ENCODE results near the gene STAT2. TPM values are rescaled to one million over a fixed set of nuclear protein-coding genes. Genes with fewer than 3 reads are reported as not detected.

Gene STAT2
- total RNA-seq, 5 donors from 2014 or later (not counting 1 experiment from before 2014, with no cell fraction given), result 117 to 187 (median 162) TPM

DNA sequence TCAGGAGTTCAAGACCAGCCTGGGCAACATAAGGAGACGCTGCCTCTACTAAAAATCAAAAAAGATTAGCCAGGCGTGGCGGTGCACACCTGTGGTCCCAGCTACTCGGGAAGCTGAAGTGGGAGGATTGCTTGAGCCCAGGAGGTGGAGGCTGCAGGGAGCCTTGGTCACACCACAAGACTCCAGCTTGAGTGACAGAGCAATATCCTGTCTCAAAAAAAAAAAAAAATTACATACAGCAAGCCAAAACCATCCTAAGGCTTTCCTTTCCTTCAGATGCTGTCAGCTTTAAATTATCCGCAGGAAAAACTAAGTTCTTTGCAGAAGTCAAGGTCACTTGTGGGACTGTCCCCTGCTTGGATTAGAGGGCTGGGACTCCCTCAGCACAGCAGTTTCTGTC is 61.1 kb downstream of the STAT2 start:
- Mint-ChIP-seq H3K4me1 (peaks cover 59 to 66% (median 63%) of the 10 kb centered on the region in 3 donors), H3K27ac (peak overlapping the region; percentile 92 to 94)
- DNase-seq, result peak in 1 of 35 experiments; percentile 14

GRCh38 chr12:56297400-56297799 is 62.5 kb downstream of the STAT2 start:
- H3K27ac Mint-ChIP-seq, result peak overlapping the region; percentile 49 to 80
- Histone ChIP-seq H3K4me1 (ENCODE audit: control insufficient read depth in 1 of 2, extremely low read depth in 1 of 2, insufficient read depth in 2 of 2, low read length in 2 of 2) (peaks cover 17 to 56% of the 10 kb centered on the region in 2 experiments), H3K4me3 (ENCODE audit: control insufficient read depth in 1 of 2, extremely low read depth in 1 of 2, low read length in 1 of 2) (no peak overlapping the region), H3K9me3 (no peaks in the 10 kb centered on the region), H3K27me3 (replicated peaks in 1 of 2; ENCODE audit: control insufficient read depth in 2 of 2, extremely low read depth in 1 of 2, insufficient read depth in 2 of 2, low read length in 1 of 2) (no peaks in the 10 kb centered on the region), H3K36me3 (ENCODE audit: control insufficient read depth in 2 of 2, extremely low read depth in 1 of 2, insufficient read depth in 1 of 2, low read length in 1 of 2) (peaks cover 3 to 6% of the 10 kb centered on the region in 2 donors), H3K27ac (ENCODE audit: low read length) (no peak overlapping the region)
- ChIA-PET POLR2A (interaction anchor here in 1 of 2 donors (0.5 kb wide), 1 partner anchor 33 kb away, joined by 6 read pairs; no protein-coding TSS in a partner anchor), CTCF (interaction anchor here in 1 of 2 donors (0.9 to 1.2 kb wide), 2 partner anchors 75 to 179 kb away, joined by 3 read pairs; partner anchors contain the start of genes RNF41 and ZC3H10)
- H3K27me3 Mint-ChIP-seq, result no peaks in the 10 kb centered on the region
- ATAC-seq (replicated peaks in 1 of 4), result no peak
- H3K36me3 Mint-ChIP-seq, result peaks cover 20% of the 10 kb centered on the region
- H3K4me1 Mint-ChIP-seq, result peaks cover 64 to 72% (median 69%) of the 10 kb centered on the region in 3 donors
- no peaks in the 10 kb centered on the region for H3K9me3 Mint-ChIP-seq
- H3K4me3 Mint-ChIP-seq, result peak overlapping the region in 1 of 3 donors; percentile 91
- WGBS (ENCODE audit: insufficient coverage), result 95% methylated on average over 3 of the region's 8 CpGs
- no peak for DNase-seq

More for the DNA sequence above, 61.1 kb downstream of the STAT2 start:
- Mint-ChIP-seq H3K4me3 (peak overlapping the region; percentile 91 to 94 (median 92)), H3K9me3 (no peaks in the 10 kb centered on the region), H3K36me3 (peaks cover 17% of the 10 kb centered on the region), H3K27me3 (no peaks in the 10 kb centered on the region)
- no peak for ATAC-seq (replicated peaks in 1 of 4)
- H3K4me3 ChIP-seq (ENCODE audit: control insufficient read depth in 1 of 2, extremely low read depth in 1 of 2, low read length in 1 of 2), result peak overlapping the region; percentile 78 to 83
- H3K4me1 ChIP-seq (ENCODE audit: control insufficient read depth in 1 of 2, extremely low read depth in 1 of 2, insufficient read depth in 2 of 2, low read length in 2 of 2), result peaks cover 17 to 62% of the 10 kb centered on the region in 2 experiments
- 83% methylated on average over 1 of the region's 5 CpGs for WGBS (ENCODE audit: insufficient coverage)
- POLR2A ChIA-PET, result interaction anchor here (0.7 to 1.0 kb wide), 2 partner anchors 32 to 61 kb away, joined by 3 to 6 read pairs; partner anchors contain the start of gene STAT2 (in 1 of the 2)
- H3K27me3 ChIP-seq (replicated peaks in 1 of 2; ENCODE audit: control insufficient read depth in 2 of 2, extremely low read depth in 1 of 2, insufficient read depth in 2 of 2, low read length in 1 of 2), result no peaks in the 10 kb centered on the region
- CTCF ChIA-PET, result interaction anchor here (0.5 to 1.7 kb wide), 7 partner anchors 18 to 329 kb away, joined by 3 to 7 read pairs (median 4); partner anchors contain the start of genes ANKRD52 (in 1 of the 2) and STAT2 (in 1 of the 2)
- no peaks in the 10 kb centered on the region for H3K9me3 ChIP-seq
- peak overlapping the region; percentile 98 for H3K27ac ChIP-seq (ENCODE audit: low read length)
- peaks cover 3 to 4% of the 10 kb centered on the region in 2 donors for H3K36me3 ChIP-seq (ENCODE audit: control insufficient read depth in 2 of 2, extremely low read depth in 1 of 2, insufficient read depth in 1 of 2, low read length in 1 of 2)

GRCh38 chr12:56296295-56296694 is 63.6 kb downstream of the STAT2 start:
- POLR2A ChIA-PET, result no interaction called here
- peak overlapping the region; percentile 0 to 38 for H3K27ac Mint-ChIP-seq

GRCh38 chr12:56293795-56294194 is 66.1 kb downstream of the STAT2 start:
- H3K27me3 Mint-ChIP-seq, result no peaks in the 10 kb centered on the region
- no peak overlapping the region for H3K27ac ChIP-seq (ENCODE audit: low read length)
- WGBS (ENCODE audit: insufficient coverage), result 100% methylated on average over 5 of the region's 5 CpGs
- no peak overlapping the region for H3K27ac Mint-ChIP-seq
- H3K36me3 Mint-ChIP-seq, result peaks cover 30% of the 10 kb centered on the region
- ATAC-seq (replicated peaks in 1 of 4), result no peak
- H3K9me3 ChIP-seq, result no peaks in the 10 kb centered on the region
- ChIA-PET CTCF (interaction anchor here in 1 of 2 donors (0.6 kb wide), 2 partner anchors 44 to 59 kb away, joined by 4 to 7 read pairs; no protein-coding TSS in a partner anchor), POLR2A (interaction anchor here in 1 of 2 donors (0.6 kb wide), 1 partner anchor 376 kb away, joined by 4 read pairs; no protein-coding TSS in a partner anchor)
- no peak overlapping the region for H3K4me3 ChIP-seq (ENCODE audit: control insufficient read depth in 1 of 2, extremely low read depth in 1 of 2, low read length in 1 of 2)
- H3K36me3 ChIP-seq (ENCODE audit: control insufficient read depth in 2 of 2, extremely low read depth in 1 of 2, insufficient read depth in 1 of 2, low read length in 1 of 2), result peaks cover 5 to 26% of the 10 kb centered on the region in 2 donors
- peaks cover 48 to 62% (median 59%) of the 10 kb centered on the region in 3 donors for H3K4me1 Mint-ChIP-seq
- H3K4me1 ChIP-seq (ENCODE audit: control insufficient read depth in 1 of 2, extremely low read depth in 1 of 2, insufficient read depth in 2 of 2, low read length in 2 of 2), result peaks cover 10 to 45% of the 10 kb centered on the region in 2 experiments
- DNase-seq, result no peak
- H3K9me3 Mint-ChIP-seq, result no peaks in the 10 kb centered on the region
- no peak overlapping the region for H3K4me3 Mint-ChIP-seq
- H3K27me3 ChIP-seq (replicated peaks in 1 of 2; ENCODE audit: control insufficient read depth in 2 of 2, extremely low read depth in 1 of 2, insufficient read depth in 2 of 2, low read length in 1 of 2), result no peaks in the 10 kb centered on the region

More at GRCh38 chr12:56296295-56296694, 63.6 kb downstream of the STAT2 start:
- H3K4me3 Mint-ChIP-seq, result no peak overlapping the region
- CTCF ChIA-PET, result interaction anchor here in 1 of 2 donors (0.8 kb wide), 1 partner anchor 355 kb away, joined by 9 read pairs; no protein-coding TSS in a partner anchor
- no peak overlapping the region for H3K4me3 ChIP-seq (ENCODE audit: control insufficient read depth in 1 of 2, extremely low read depth in 1 of 2, low read length in 1 of 2)
- peaks cover 24% of the 10 kb centered on the region for H3K36me3 Mint-ChIP-seq
- H3K4me1 ChIP-seq (ENCODE audit: control insufficient read depth in 1 of 2, extremely low read depth in 1 of 2, insufficient read depth in 2 of 2, low read length in 2 of 2), result peaks cover 17 to 58% of the 10 kb centered on the region in 2 experiments
- H3K27me3 ChIP-seq (replicated peaks in 1 of 2; ENCODE audit: control insufficient read depth in 2 of 2, extremely low read depth in 1 of 2, insufficient read depth in 2 of 2, low read length in 1 of 2), result no peaks in the 10 kb centered on the region
- peaks cover 3 to 12% of the 10 kb centered on the region in 2 donors for H3K36me3 ChIP-seq (ENCODE audit: control insufficient read depth in 2 of 2, extremely low read depth in 1 of 2, insufficient read depth in 1 of 2, low read length in 1 of 2)
- no peak overlapping the region for H3K27ac ChIP-seq (ENCODE audit: low read length)
- ATAC-seq (replicated peaks in 1 of 4), result no peak
- WGBS (ENCODE audit: insufficient coverage), result 94% methylated on average over 3 of the region's 5 CpGs
- no peaks in the 10 kb centered on the region for H3K9me3 Mint-ChIP-seq
- no peaks in the 10 kb centered on the region for H3K9me3 ChIP-seq
- H3K27me3 Mint-ChIP-seq, result no peaks in the 10 kb centered on the region
- peaks cover 60 to 70% (median 65%) of the 10 kb centered on the region in 3 donors for H3K4me1 Mint-ChIP-seq
- DNase-seq, result no peak

Other genes starting within 250 kb of the STAT2 start
- 1,000 to 10,000 TPM; 4,612 to 5,648 (median 5,133) TPM for gene RPL41, start 243.5 kb downstream of the STAT2 start, total RNA-seq
- 10 to 100 TPM in 3 of 5 donors, 1 to 10 TPM in 2; 8.4 to 15.1 (median 11.4) TPM for gene ZC3H10, start 241.8 kb downstream of the STAT2 start, total RNA-seq
- gene ESYT1, start 231.8 kb downstream of the STAT2 start, total RNA-seq, result 100 to 1,000 TPM; 181 to 298 (median 276) TPM
- 10 to 100 TPM in 1 of 5 donors, 1 to 10 TPM in 4; 5.9 to 12.4 (median 7.7) TPM for gene MYL6B, start 207.5 kb downstream of the STAT2 start, total RNA-seq
- gene MYL6, start 201.7 kb downstream of the STAT2 start, total RNA-seq, result 100 to 1,000 TPM; 506 to 663 (median 569) TPM
- gene SMARCC2, start 170.6 kb downstream of the STAT2 start, total RNA-seq, result 100 to 1,000 TPM; 135 to 160 (median 159) TPM
- gene RNF41, start 138.2 kb downstream of the STAT2 start, total RNA-seq, result 10 to 100 TPM; 26.3 to 43.1 (median 39.4) TPM
- 10 to 100 TPM; 11.8 to 19.1 (median 14.0) TPM for gene NABP2, start 135.8 kb downstream of the STAT2 start, total RNA-seq
- gene SLC39A5, start 130.1 kb downstream of the STAT2 start, total RNA-seq, result 1 to 10 TPM in 1 of 5 donors, under 1 TPM in 2, not detected in 2; 0.57 to 1.4 (median 0.58) TPM
- gene ANKRD52, start 101.7 kb downstream of the STAT2 start, total RNA-seq, result 10 to 100 TPM; 35.8 to 51.0 (median 43.1) TPM
- gene COQ10A, start 93.2 kb downstream of the STAT2 start, total RNA-seq, result 10 to 100 TPM; 29.9 to 38.4 (median 31.9) TPM
- gene CS, start 59.8 kb downstream of the STAT2 start, total RNA-seq, result 100 to 1,000 TPM; 135 to 166 (median 159) TPM
- gene CNPY2, start 44.1 kb downstream of the STAT2 start, total RNA-seq, result 10 to 100 TPM; 52.9 to 92.8 (median 90.8) TPM
- gene PAN2, start 26.1 kb downstream of the STAT2 start, total RNA-seq, result 100 to 1,000 TPM; 126 to 187 (median 164) TPM
- 10 to 100 TPM; 16.3 to 29.9 (median 27.6) TPM for gene IL23A, start 21.2 kb downstream of the STAT2 start, total RNA-seq
- gene APOF, start 2.8 kb upstream of the STAT2 start, total RNA-seq, result not detected
- 1 to 10 TPM; 5.0 to 7.5 (median 6.4) TPM for gene TIMELESS, start 89.3 kb upstream of the STAT2 start, total RNA-seq
- gene MIP, start 94.5 kb upstream of the STAT2 start, total RNA-seq, result not detected
- gene SPRYD4, start 108.5 kb upstream of the STAT2 start, total RNA-seq, result 1 to 10 TPM; 4.7 to 7.3 (median 5.5) TPM
- gene GLS2, start 128.1 kb upstream of the STAT2 start, total RNA-seq, result 10 to 100 TPM in 1 of 5 donors, 1 to 10 TPM in 4; 2.9 to 10.1 (median 6.9) TPM
- gene RBMS2, start 161.7 kb upstream of the STAT2 start, total RNA-seq, result 1 to 10 TPM in 4 of 5 donors, under 1 TPM in 1; 0.99 to 8.3 (median 4.1) TPM

All from T-cell (primary cell).